ENCODE results near the gene BCAS3.

DNA sequence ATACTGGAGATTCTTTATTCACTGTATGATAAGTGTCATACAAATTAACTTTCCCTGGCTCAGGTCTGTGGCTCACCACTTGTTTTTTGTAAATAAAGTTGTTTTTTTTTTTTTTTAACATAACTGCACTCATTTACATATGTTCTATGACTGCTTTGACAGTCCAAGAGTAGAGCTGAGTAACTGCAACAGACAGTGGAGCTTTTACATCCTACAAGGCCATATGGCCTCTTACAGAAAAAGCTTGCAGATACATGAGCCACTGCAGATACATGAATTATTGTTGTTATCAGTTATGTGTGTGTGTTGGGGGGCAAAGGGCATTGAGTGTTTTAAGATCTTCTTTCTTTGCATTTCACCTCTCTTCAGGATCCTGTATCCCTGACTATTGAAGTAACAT is 311.7 kb downstream of the BCAS3 start:
- TF ChIP-seq, protein P1, sequence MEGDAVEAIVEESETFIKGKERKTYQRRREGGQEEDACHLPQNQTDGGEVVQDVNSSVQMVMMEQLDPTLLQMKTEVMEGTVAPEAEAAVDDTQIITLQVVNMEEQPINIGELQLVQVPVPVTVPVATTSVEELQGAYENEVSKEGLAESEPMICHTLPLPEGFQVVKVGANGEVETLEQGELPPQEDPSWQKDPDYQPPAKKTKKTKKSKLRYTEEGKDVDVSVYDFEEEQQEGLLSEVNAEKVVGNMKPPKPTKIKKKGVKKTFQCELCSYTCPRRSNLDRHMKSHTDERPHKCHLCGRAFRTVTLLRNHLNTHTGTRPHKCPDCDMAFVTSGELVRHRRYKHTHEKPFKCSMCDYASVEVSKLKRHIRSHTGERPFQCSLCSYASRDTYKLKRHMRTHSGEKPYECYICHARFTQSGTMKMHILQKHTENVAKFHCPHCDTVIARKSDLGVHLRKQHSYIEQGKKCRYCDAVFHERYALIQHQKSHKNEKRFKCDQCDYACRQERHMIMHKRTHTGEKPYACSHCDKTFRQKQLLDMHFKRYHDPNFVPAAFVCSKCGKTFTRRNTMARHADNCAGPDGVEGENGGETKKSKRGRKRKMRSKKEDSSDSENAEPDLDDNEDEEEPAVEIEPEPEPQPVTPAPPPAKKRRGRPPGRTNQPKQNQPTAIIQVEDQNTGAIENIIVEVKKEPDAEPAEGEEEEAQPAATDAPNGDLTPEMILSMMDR (IDR thresholded peaks at IDR 0.05) = no peak
- TF ChIP-seq ZFX (IDR thresholded peaks at IDR 0.05; ENCODE audit: borderline replicate concordance) = no peak
